HepG2 (cell line): ENCODE data around the gene MGAT2. TPM values are rescaled to one million over a fixed set of nuclear protein-coding genes. Genes with fewer than 3 reads are reported as not detected.

Source experiments
- BCL6 ChIP-seq: IDR thresholded peaks from 2 replicates; pipeline ENCODE4 v1.6.1; 2016; ENCODE audit warnings: missing genetic modification reagents, missing compliant biosample characterization
- MED1 ChIP-seq: sonication (generic); formaldehyde crosslinking; IDR thresholded peaks from 2 replicates; pipeline ENCODE4 v1.4.0; 2020; ENCODE audit warnings: missing genetic modification reagents
- NR2F6 ChIP-seq, 2 experiments: IDR thresholded peaks; 2 replicates each; pipeline ENCODE4 v1.6.1; 2016; ENCODE audit warnings: antibody characterized with exemption in 1 of 2, mild to moderate bottlenecking in 1 of 2
- RFX5 ChIP-seq: IDR thresholded peaks from 2 replicates; pipeline ENCODE4 v1.6.1; 2011; ENCODE audit warnings: low read depth, low read length, improper control_type of control experiment
- RNF2 ChIP-seq: fragments of 450-650 bp; conservative IDR thresholded peaks from 2 replicates; pipeline ENCODE4 v1.6.1; 2016; ENCODE audit warnings: low read depth
- ZFAT ChIP-seq: sonication (generic); formaldehyde crosslinking; conservative IDR thresholded peaks from 2 replicates; pipeline ENCODE4 v1.8.1; 2023; ENCODE audit warnings: missing genetic modification reagents, inconsistent platforms
- ZNF607 ChIP-seq: sonication (generic); formaldehyde crosslinking; IDR thresholded peaks from 2 replicates; pipeline ENCODE4 v1.5.1; 2020; ENCODE audit warnings: missing genetic modification reagents, mild to moderate bottlenecking, borderline replicate concordance
- ZNF619 ChIP-seq: sonication (generic); formaldehyde crosslinking; IDR thresholded peaks from 2 replicates; pipeline ENCODE4 v1.4.0; 2020; ENCODE audit warnings: mild to moderate bottlenecking, missing genetic modification reagents
- polyA plus RNA-seq, 8 experiments: library from polyadenylated mRNA; depleted of rRNA in 3 of 8; stranded (reverse) in 7 of 8; unstranded in 1 of 8; fragments of >200 nt; fragmentation: Illumina TruSeq in 4 of 8; extraction: Trizol in 4 of 8; gene quantifications; 2 replicates each; pipeline versions ENCODE4 v1.2.1 to v1.2.3, GENCODE V29; 2011 to 2016; ENCODE audit warnings: low read depth in 4 of 8, missing spikeins in 1 of 8, mixed read lengths in 1 of 8; ENCODE audit not compliant: insufficient read depth in 1 of 8
- total RNA-seq, 5 experiments: library from RNA; depleted of rRNA; stranded (reverse); fragments of >200 nt; fragmentation: Illumina TruSeq; extraction: Trizol; gene quantifications; 2 replicates each; pipeline ENCODE4 v1.2.3, GENCODE V29; 2016; ENCODE audit warnings: low read depth in 1 of 5
- TF ChIP-seq, protein P1 (sequence below): sonication (generic); formaldehyde crosslinking; IDR thresholded peaks from 2 replicates; pipeline ENCODE4 v1.4.0; 2020; ENCODE audit warnings: mild to moderate bottlenecking, missing genetic modification reagents
- TF ChIP-seq, protein P2 (sequence below): sonication (generic); formaldehyde crosslinking; IDR thresholded peaks from 2 replicates; pipeline ENCODE4 v1.4.0; 2020; ENCODE audit warnings: missing genetic modification reagents
- TF ChIP-seq, protein P3 (sequence below): sonication (generic); formaldehyde crosslinking; conservative IDR thresholded peaks from 2 replicates; pipeline ENCODE4 v1.8.0; 2022; ENCODE audit warnings: low read depth, missing genetic modification reagents

Gene MGAT2
- total and polyA plus RNA-seq, 2 of the 13 experiments (the other 11 are each of a cell fraction or from before 2014, with no cell fraction given) = 12.9 to 51.9 TPM

DNA sequence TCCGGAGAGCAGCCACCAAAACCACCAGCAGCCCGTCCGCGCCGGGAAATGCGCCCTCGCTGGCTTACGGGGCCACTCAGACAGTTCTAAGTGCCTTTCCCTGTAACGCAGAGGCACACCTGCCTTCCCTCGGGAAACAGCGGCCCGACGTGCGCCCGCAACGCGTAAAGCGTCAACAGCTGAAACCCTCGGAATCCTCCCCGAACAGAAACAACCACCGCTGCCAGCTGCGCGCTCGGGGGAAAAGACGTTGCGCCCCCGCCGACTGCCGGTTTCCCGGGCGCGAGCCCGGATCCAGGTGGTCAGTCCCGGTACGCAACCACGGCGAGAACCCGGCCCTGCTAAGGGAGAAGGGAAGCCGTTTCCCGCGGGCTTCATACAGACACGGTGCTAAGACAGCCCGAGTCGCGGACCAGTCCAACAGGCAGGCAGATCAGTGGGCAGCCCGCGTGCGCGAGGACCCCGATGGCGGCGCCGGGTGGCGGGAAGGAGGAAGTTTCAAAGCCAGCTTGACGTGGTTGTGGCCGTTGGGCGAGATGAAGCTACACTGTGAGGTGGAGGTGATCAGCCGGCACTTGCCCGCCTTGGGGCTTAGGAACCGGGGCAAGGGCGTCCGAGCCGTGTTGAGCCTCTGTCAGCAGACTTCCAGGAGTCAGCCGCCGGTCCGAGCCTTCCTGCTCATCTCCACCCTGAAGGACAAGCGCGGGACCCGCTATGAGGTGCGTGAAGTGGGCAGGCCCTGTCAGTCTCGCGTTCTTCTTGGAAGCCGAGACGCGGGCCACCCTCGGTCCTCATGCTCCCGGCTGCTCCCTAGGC, 21.9 kb upstream of the MGAT2 start, which contains the start of gene LRR1 (continued):
- TF ChIP-seq, protein P1, sequence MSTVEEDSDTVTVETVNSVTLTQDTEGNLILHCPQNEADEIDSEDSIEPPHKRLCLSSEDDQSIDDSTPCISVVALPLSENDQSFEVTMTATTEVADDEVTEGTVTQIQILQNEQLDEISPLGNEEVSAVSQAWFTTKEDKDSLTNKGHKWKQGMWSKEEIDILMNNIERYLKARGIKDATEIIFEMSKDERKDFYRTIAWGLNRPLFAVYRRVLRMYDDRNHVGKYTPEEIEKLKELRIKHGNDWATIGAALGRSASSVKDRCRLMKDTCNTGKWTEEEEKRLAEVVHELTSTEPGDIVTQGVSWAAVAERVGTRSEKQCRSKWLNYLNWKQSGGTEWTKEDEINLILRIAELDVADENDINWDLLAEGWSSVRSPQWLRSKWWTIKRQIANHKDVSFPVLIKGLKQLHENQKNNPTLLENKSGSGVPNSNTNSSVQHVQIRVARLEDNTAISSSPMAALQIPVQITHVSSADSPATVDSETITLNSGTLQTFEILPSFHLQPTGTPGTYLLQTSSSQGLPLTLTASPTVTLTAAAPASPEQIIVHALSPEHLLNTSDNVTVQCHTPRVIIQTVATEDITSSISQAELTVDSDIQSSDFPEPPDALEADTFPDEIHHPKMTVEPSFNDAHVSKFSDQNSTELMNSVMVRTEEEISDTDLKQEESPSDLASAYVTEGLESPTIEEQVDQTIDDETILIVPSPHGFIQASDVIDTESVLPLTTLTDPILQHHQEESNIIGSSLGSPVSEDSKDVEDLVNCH (CRISPR knock-in tag) = no peak
- peak; percentile 43; the same call in 1 of the 2 replicates for TF ChIP-seq ZNF619
- TF ChIP-seq MED1 (CRISPR knock-in tag) = peak; percentile 65
- TF ChIP-seq, protein P2, sequence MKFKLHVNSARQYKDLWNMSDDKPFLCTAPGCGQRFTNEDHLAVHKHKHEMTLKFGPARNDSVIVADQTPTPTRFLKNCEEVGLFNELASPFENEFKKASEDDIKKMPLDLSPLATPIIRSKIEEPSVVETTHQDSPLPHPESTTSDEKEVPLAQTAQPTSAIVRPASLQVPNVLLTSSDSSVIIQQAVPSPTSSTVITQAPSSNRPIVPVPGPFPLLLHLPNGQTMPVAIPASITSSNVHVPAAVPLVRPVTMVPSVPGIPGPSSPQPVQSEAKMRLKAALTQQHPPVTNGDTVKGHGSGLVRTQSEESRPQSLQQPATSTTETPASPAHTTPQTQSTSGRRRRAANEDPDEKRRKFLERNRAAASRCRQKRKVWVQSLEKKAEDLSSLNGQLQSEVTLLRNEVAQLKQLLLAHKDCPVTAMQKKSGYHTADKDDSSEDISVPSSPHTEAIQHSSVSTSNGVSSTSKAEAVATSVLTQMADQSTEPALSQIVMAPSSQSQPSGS = peak; percentile 67
- no peak for TF ChIP-seq ZFAT
- TF ChIP-seq ZNF607 (CRISPR knock-in tag) = peak; percentile 78; the same call in 1 of the 2 replicates
- TF ChIP-seq RFX5 = no peak
- peak; percentile 39; the same call in 1 of the 2 replicates for TF ChIP-seq BCL6 (CRISPR knock-in tag)
- TF ChIP-seq RNF2 = peak; percentile 79; the same call in 1 of the 2 replicates
- TF ChIP-seq NR2F6 (IDR thresholded peaks at IDR 0.05) = no peak
- TF ChIP-seq NR2F6 (CRISPR knock-in tag; IDR thresholded peaks at IDR 0.05) = peak; percentile 14; the same call in 1 of the 2 replicates
- TF ChIP-seq, protein P3, sequence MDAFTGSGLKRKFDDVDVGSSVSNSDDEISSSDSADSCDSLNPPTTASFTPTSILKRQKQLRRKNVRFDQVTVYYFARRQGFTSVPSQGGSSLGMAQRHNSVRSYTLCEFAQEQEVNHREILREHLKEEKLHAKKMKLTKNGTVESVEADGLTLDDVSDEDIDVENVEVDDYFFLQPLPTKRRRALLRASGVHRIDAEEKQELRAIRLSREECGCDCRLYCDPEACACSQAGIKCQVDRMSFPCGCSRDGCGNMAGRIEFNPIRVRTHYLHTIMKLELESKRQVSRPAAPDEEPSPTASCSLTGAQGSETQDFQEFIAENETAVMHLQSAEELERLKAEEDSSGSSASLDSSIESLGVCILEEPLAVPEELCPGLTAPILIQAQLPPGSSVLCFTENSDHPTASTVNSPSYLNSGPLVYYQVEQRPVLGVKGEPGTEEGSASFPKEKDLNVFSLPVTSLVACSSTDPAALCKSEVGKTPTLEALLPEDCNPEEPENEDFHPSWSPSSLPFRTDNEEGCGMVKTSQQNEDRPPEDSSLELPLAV = 0 out of 2 replicates have a peak, but pooled peaks have one; percentile 34
- TF ChIP-seq, all 625 proteins: peak for 335
